GM18873 (cell line): ENCODE measurements around the gene THOC5.
"Not testable (repeated sequence)": the region's sequence is repeated elsewhere in the genome, so short reads cannot be mapped to it uniquely, and the experiment has no call there.

Experiments used
- ATAC-seq: cut with Tn5 transposase; IDR thresholded peaks from one replicate; pipeline ENCODE4 v1.9.1; 2021; ENCODE audit warnings: mild to moderate bottlenecking, moderate library complexity, moderate number of reproducible peaks; ENCODE audit not compliant: unreplicated experiment, low FRiP score

The THOC5 gene

GRCh38 chr22:29553351-29554224 lies at the start of gene THOC5:
Gene THOC5, minus strand, starts transcription at chr22:29553757. Its CDS starts 4,610 bp downstream, at chr22:29549147.
- ATAC-seq = peak; percentile 88

DNA sequence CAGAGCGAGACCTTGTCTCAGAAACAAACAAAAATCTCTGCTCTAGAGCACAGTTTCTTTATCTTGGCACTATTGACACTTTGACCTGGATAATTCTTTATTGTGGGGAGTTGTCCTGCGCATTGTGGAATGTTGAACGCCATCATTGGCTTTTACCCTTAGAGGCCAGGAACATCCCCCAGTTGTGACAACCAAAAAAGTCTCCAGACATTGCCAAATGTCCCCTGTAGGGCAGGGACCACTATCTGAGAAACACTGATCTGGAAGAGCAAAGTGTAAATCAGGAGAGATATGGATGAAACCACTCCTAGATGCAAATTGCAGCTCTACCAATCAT lies 45.1 kb upstream of the THOC5 start:
- no peak for ATAC-seq

GRCh38 chr22:29597871-29598683 lies 44.5 kb upstream of the THOC5 start:
- not testable (repeated sequence) for ATAC-seq

- no peak for ATAC-seq
Measured at GRCh38 chr22:29596408-29596807, 42.9 kb upstream of the THOC5 start.

- ATAC-seq = not testable (repeated sequence)
Measured at GRCh38 chr22:29594447-29594846, 40.9 kb upstream of the THOC5 start.

GRCh38 chr22:29593923-29594322 lies 40.4 kb upstream of the THOC5 start:
- ATAC-seq = no peak

- no peak for ATAC-seq
Measured at GRCh38 chr22:29587938-29588699, 34.6 kb upstream of the THOC5 start.

GRCh38 chr22:29586193-29586705 lies 32.7 kb upstream of the THOC5 start:
- not testable (repeated sequence) for ATAC-seq

DNA sequence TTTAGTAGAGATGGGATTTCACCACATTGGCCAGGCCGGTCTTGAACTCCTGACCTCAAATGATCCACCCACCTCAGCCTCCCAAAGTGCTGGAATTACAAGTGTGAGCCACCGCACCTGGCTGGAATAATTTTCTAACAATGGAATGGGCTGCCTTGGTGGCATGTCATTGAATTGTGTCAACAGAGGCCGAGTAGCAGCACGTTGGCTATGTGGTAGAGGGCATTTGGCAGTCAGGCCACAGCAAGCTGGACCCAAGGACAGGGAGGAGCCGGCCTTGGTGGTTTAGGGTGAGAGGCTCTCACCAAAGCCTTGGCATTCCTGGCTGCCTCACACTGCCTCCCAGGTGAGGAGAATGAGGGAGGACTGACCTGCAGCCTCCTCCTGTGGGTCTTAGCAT lies 31.4 kb upstream of the THOC5 start:
- ATAC-seq = no peak

GRCh38 chr22:29581799-29582198 lies 28.2 kb upstream of the THOC5 start:
- no peak for ATAC-seq

DNA sequence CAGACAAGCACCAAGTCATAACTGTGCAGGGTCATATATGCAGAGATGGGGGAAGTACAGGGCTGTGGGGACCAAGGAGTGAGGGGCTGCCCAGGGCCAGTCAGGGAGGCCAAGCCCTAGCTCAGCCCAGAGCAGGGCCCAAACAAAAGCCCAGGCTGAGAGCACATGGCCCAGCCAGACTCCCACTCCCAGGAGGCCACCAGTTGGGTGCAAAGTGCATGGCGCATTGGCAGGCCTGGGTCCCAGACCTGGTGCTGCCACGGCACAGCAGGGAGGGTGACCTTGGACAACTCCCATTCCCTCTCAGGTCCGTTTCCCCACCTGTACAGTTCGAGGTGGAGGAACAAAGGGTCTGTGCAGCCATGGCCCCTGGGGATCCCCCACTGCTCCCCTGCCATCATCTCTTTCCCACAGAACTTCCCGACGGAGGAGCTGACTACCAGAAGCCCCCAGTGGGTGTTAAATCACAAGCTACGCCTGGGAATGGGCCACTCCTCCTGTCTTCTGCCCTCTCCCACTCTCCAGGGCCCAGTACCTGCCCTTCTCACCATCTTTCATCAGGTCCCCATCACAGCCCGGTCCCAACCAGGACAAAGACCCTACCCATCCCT lies 26.7 kb upstream of the THOC5 start:
- ATAC-seq = no peak

DNA sequence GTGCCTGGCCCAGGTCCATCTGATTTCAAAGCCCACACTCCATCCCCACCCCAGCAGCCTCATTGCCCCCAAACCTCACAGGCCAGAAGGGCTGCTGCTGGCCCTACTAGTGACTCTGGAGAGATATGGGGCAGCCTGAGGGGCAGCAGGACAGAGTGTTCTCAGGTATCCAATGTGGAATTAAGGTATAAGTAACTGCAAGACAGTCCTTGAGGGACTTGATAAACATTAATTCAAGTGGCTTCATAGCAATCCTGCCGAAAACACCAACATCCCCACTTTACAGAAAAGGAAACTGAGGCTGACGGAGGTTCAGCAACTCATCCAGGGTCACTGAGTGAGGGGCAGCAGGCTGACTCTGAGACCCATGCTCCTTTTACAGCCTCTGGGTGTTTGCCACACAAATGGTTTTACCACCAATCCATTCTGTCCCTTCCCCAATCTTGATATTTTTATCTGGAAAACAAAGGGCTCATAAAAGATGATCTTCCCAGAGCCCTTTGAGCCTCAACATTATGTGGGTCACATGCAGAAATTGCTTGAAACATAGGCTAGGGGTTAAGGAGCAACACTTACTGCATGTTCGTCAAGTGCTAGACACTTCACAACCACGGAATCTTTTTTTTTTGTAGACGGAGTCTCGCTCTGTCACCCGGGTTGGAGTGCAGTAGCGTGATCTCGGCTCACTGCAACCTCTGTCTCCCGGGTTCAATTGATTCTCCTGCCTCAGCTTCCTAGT lies 25.1 kb upstream of the THOC5 start:
- ATAC-seq = no peak

- no peak for ATAC-seq
Measured at GRCh38 chr22:29574762-29575450, 21.3 kb upstream of the THOC5 start.

GRCh38 chr22:29570912-29571549 lies 17.5 kb upstream of the THOC5 start:
- no peak for ATAC-seq

- no peak for ATAC-seq
Measured at GRCh38 chr22:29570456-29570855, 16.9 kb upstream of the THOC5 start.

- no peak for ATAC-seq
Measured at GRCh38 chr22:29569011-29569678, 15.6 kb upstream of the THOC5 start.

DNA sequence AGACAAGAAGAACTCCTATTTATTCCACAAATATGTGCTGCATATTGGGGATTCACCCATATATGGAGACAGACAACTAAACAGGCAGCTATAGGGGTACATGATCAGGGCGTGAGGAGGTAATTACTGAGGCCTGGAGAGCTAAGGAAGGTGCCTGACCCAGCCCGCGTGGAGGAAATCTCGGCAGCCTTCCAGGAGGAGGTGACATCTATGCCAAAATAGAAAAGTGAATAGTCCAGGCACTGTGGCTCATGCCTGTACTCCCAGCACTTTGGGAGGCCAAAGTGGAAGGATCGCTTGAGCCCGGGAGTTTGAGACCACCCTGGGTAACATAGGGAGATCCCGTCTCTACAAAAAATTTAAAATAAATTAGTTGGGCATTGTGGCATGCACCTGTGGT lies 13.8 kb upstream of the THOC5 start:
- ATAC-seq = no peak

DNA sequence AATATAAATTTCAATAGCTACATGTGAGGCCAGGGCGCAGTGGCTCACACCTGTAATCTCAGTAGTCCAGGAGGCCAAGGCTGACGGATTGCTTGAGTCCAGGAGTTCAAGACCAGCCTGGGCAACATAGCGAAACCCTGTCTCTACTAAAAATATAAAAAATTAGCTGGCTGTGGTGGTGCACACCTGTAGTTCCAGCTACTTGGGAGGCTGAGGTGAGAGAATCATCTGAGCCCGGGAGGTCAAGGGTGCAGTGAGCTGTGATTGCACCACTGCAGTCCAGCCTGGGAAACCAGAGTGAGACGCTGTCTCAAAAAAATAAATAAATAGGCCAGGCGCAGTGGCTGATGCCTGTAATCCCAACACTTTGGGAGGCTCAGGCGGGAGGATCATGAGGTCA lies 13.0 kb upstream of the THOC5 start:
- not testable (repeated sequence) for ATAC-seq
